ENCODE data around the gene ENHO. TPM values are rescaled to one million over a fixed set of nuclear protein-coding genes. Genes with fewer than 3 reads are reported as not detected.

ENHO gene
- total RNA-seq (0.22 TPM), polyA plus RNA-seq (ENCODE audit: insufficient read depth, low read depth, low replicate concordance) (2.7 TPM)
- long read RNA-seq, donor 1, result 0 reads
- long read RNA-seq, donor 2, partial matches to known transcripts, result 0 of 3 reads
- long read RNA-seq, donor 2, other reads (novel, unspliced or antisense), result 0 of 3 reads
- long read RNA-seq, donor 3, partial matches to known transcripts, result 0 of 1 reads
- long read RNA-seq, donor 3, other reads (novel, unspliced or antisense), result 0 of 1 reads
- long read RNA-seq, donor 4, partial matches to known transcripts, result 0 of 3 reads
- long read RNA-seq, donor 4, other reads (novel, unspliced or antisense), result 0 of 3 reads
- long read RNA-seq, donor 5, result 0 reads
- long read RNA-seq, donor 6, transcript ENHO-201 (2 exons, 1,082 nt), result major isoform, 6 of 6 reads
- long read RNA-seq, donor 6, partial matches to known transcripts, result 0 of 6 reads
- long read RNA-seq, donor 6, other reads (novel, unspliced or antisense), result 0 of 6 reads
- long read RNA-seq, donor 7, partial matches to known transcripts, result 0 of 1 reads
- long read RNA-seq, donor 7, other reads (novel, unspliced or antisense), result 1 of 1 reads
- long read RNA-seq, donor 8, partial matches to known transcripts, result 0 of 1 reads
- long read RNA-seq, donor 8, other reads (novel, unspliced or antisense), result 0 of 1 reads
- long read RNA-seq, donor 9, result 0 reads
- long read RNA-seq, donor 10, result 0 reads

DNA sequence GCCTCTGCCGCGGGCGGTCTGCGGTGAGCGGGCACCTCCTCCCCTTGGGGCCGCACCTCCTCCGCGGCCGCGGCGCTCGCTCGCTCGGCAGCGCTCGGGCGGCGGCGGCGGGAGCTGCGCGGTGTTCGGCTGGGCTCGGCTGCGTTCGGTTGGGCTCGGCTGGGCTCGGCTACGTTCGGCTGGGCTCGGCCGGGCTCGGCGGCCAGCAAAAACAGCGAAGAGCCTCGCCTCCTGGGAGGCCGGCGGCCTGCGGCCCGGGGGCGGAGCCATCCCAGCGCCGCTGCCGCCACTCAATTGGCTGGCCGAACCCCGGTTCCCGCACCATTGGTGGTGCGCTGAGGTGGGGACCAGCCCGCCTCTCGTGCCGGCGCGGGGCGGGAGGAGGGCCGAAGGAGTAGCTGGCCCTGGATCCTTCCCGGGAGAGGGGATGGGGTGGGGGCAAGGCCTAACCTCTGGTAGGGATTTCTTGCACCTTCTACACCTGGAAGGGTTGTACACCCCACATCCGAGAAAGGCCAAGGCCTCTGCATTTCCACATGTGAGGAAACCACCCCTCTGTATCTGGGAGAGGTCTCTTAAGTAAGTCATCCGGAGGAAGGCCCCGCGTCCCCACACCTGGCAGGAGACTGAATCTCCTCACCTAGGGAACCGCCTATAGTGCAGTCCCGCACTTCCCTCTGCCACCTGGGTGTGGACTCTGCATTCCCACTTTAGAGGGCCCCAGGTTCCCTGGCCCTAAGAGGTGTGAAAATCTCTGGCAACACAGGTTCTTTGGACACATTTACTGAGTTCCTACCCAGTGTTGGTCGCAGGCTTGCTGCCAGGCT, at the start of gene ENHO:
Gene ENHO, minus strand, starts transcription at position 20 of the 827 bp plus-strand sequence. CDS start 1,295 bp downstream, outside the sequence.
- peaks cover 2% of the 10 kb centered on the region for H3K27me3 ChIP-seq (ENCODE audit: control insufficient read depth, insufficient read depth, low read length)
- peak within 1 kb of the TSS in 2 of 3 donors; percentile 0 to 49 for H3K4me3 ChIP-seq (ENCODE audit: low read length in 3 of 3)
- H3K9ac ChIP-seq (ENCODE audit: low read length in 3 of 3), result peak within 1 kb of the TSS in 2 of 3 donors; percentile 30 to 68
- no peaks in the 10 kb centered on the region for H3K36me3 ChIP-seq (ENCODE audit: control insufficient read depth in 2 of 3, insufficient read depth in 3 of 3, low read length in 3 of 3)
- no peak within 1 kb of the TSS for H3K27ac ChIP-seq (ENCODE audit: low read depth in 2 of 2, low read length in 2 of 2)
- no peak for FAIRE-seq
- peak; percentile 95 to 97 (median 96) for DNase-seq
- TF ChIP-seq CTCF (IDR thresholded peaks at IDR 0.05; ENCODE audit: borderline replicate concordance, extremely low read depth, insufficient read depth), result no peak
- intact Hi-C loops (cut with DNase I), result no loop called here
- H3K4me1 ChIP-seq (ENCODE audit: control insufficient read depth in 2 of 3, insufficient read depth in 2 of 3, low read depth in 1 of 3, low read length in 3 of 3), result peaks cover 0 to 8% (median 0%) of the 10 kb centered on the region in 3 donors
- no peaks in the 10 kb centered on the region for H3K9me3 ChIP-seq (ENCODE audit: control insufficient read depth in 2 of 3, insufficient read depth in 1 of 3, low read length in 3 of 3)

GRCh38 chr9:34572092-34572491, 49.3 kb upstream of the ENHO start:
- no peak for TF ChIP-seq CTCF (IDR thresholded peaks at IDR 0.05; ENCODE audit: borderline replicate concordance, extremely low read depth, insufficient read depth)
- no peaks in the 10 kb centered on the region for H3K9me3 ChIP-seq (ENCODE audit: control insufficient read depth in 2 of 3, insufficient read depth in 1 of 3, low read length in 3 of 3)
- H3K4me1 ChIP-seq (ENCODE audit: control insufficient read depth in 2 of 3, insufficient read depth in 2 of 3, low read depth in 1 of 3, low read length in 3 of 3), result peaks cover 0 to 7% (median 4%) of the 10 kb centered on the region in 3 donors
- H3K4me3 ChIP-seq (ENCODE audit: low read length in 3 of 3), result no peak overlapping the region
- H3K9ac ChIP-seq (ENCODE audit: low read length in 3 of 3), result no peak overlapping the region
- H3K27me3 ChIP-seq (ENCODE audit: control insufficient read depth, insufficient read depth, low read length), result no peaks in the 10 kb centered on the region
- no peak overlapping the region for H3K27ac ChIP-seq (ENCODE audit: low read depth in 2 of 2, low read length in 2 of 2)
- FAIRE-seq (no peak), DNase-seq (no peak)
- intact Hi-C loops (cut with DNase I), result no loop called here
- H3K36me3 ChIP-seq (ENCODE audit: control insufficient read depth in 2 of 3, insufficient read depth in 3 of 3, low read length in 3 of 3), result no peaks in the 10 kb centered on the region

DNA sequence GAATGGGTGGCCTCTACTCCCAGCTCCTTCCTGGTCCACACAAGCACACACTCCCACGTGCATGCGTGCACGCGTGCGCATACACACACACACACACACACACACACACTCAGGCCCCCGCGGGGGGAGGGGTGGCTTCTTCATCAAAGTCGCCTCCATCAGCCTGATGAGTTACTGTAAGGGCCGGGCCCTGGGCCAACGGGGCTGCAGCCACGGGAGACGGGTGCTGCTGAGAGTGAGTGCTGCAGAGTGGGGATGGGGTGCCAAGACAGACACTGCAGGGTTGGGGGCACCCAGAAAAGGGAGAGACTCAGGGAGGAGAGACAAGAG, 48.7 kb upstream of the ENHO start:
- H3K9ac ChIP-seq (ENCODE audit: low read length in 3 of 3), result no peak overlapping the region
- H3K9me3 ChIP-seq (ENCODE audit: control insufficient read depth in 2 of 3, insufficient read depth in 1 of 3, low read length in 3 of 3), result no peaks in the 10 kb centered on the region
- no peak overlapping the region for H3K27ac ChIP-seq (ENCODE audit: low read depth in 2 of 2, low read length in 2 of 2)
- peak in 4 of 5 donors; percentile 39 to 77 (median 66) for DNase-seq
- H3K27me3 ChIP-seq (ENCODE audit: control insufficient read depth, insufficient read depth, low read length), result no peaks in the 10 kb centered on the region
- H3K4me1 ChIP-seq (ENCODE audit: control insufficient read depth in 2 of 3, insufficient read depth in 2 of 3, low read depth in 1 of 3, low read length in 3 of 3), result peaks cover 0 to 10% (median 4%) of the 10 kb centered on the region in 3 donors
- no peak for TF ChIP-seq CTCF (IDR thresholded peaks at IDR 0.05; ENCODE audit: borderline replicate concordance, extremely low read depth, insufficient read depth)
- no peaks in the 10 kb centered on the region for H3K36me3 ChIP-seq (ENCODE audit: control insufficient read depth in 2 of 3, insufficient read depth in 3 of 3, low read length in 3 of 3)
- H3K4me3 ChIP-seq (ENCODE audit: low read length in 3 of 3), result no peak overlapping the region
- intact Hi-C loops (cut with DNase I), result no loop called here
- FAIRE-seq, result no peak
